Measurements from ENCODE around the gene PPM1J.

- no peak for TF ChIP-seq CTCF (IDR thresholded peaks at IDR 0.05)
- TF ChIP-seq POLR2A (IDR thresholded peaks at IDR 0.05), result no peak
Observed at GRCh38 chr1:112735752-112736151, 20.6 kb upstream of the PPM1J start.

Data from thyroid gland (tissue), 4 donors.